ENCODE data around the gene SAMD11. TPM values are rescaled to one million over a fixed set of nuclear protein-coding genes. Genes with fewer than 3 reads are reported as not detected.

Gene SAMD11
- total and polyA plus RNA-seq, 8 donors, result 7.1 to 61.5 (median 28.0) TPM

- H3K4me3 ChIP-seq, result no peak overlapping the region
- ATAC-seq (no peak), DNase-seq (peak in 1 of 4 donors; percentile 69)
- peaks cover 22 to 100% of the 10 kb centered on the region in 2 donors for H3K27me3 ChIP-seq
- peaks cover 19 to 22% of the 10 kb centered on the region in 2 donors for H3K4me1 ChIP-seq
- H3K9me3 ChIP-seq, result no peaks in the 10 kb centered on the region
- no peaks in the 10 kb centered on the region for H3K36me3 ChIP-seq
- no peak overlapping the region for H3K27ac ChIP-seq
- no peak for TF ChIP-seq CTCF (IDR thresholded peaks at IDR 0.05)
- intact Hi-C loops (cut with DNase I), result no loop called here
Observed at GRCh38 chr1:918353-918752, 5.4 kb upstream of the SAMD11 start.

GRCh38 chr1:918843-919242, 4.9 kb upstream of the SAMD11 start:
- H3K9me3 ChIP-seq, result no peaks in the 10 kb centered on the region
- no peaks in the 10 kb centered on the region for H3K36me3 ChIP-seq
- no peak overlapping the region for H3K27ac ChIP-seq

GRCh38 chr1:919271-919872, 4.4 kb upstream of the SAMD11 start:
- intact Hi-C loops (cut with DNase I), result no loop called here
- H3K36me3 ChIP-seq, result no peaks in the 10 kb centered on the region
- H3K4me1 ChIP-seq, result peaks cover 22 to 32% of the 10 kb centered on the region in 2 donors
- no peak overlapping the region for H3K4me3 ChIP-seq
- TF ChIP-seq CTCF (IDR thresholded peaks at IDR 0.05), result no peak
- H3K27ac ChIP-seq, result no peak overlapping the region
- DNase-seq, result peak in 1 of 4 donors; percentile 72
- no peaks in the 10 kb centered on the region for H3K9me3 ChIP-seq
- ATAC-seq, result no peak
- peaks cover 24 to 100% of the 10 kb centered on the region in 2 donors for H3K27me3 ChIP-seq

More at GRCh38 chr1:918843-919242, 4.9 kb upstream of the SAMD11 start:
- no peak for TF ChIP-seq CTCF (IDR thresholded peaks at IDR 0.05)
- Histone ChIP-seq H3K4me3 (no peak overlapping the region), H3K27me3 (peaks cover 24 to 100% of the 10 kb centered on the region in 2 donors), H3K4me1 (peaks cover 22 to 27% of the 10 kb centered on the region in 2 donors)
- peak in 1 of 4 donors; percentile 23 for DNase-seq
- intact Hi-C loops (cut with DNase I), result no loop called here
- no peak for ATAC-seq

GRCh38 chr1:920010-920409, 3.7 kb upstream of the SAMD11 start:
- no peak overlapping the region for H3K27ac ChIP-seq
- H3K9me3 ChIP-seq, result no peaks in the 10 kb centered on the region
- H3K4me1 ChIP-seq, result peaks cover 22 to 38% of the 10 kb centered on the region in 2 donors
- no peaks in the 10 kb centered on the region for H3K36me3 ChIP-seq
- TF ChIP-seq CTCF (IDR thresholded peaks at IDR 0.05), result no peak
- DNase-seq, result no peak
- H3K27me3 ChIP-seq, result peaks cover 30 to 100% of the 10 kb centered on the region in 2 donors
- ATAC-seq, result no peak
- no peak overlapping the region for H3K4me3 ChIP-seq
- intact Hi-C loops (cut with DNase I), result no loop called here

- Histone ChIP-seq H3K27me3 (peaks cover 32 to 100% of the 10 kb centered on the region in 2 donors), H3K4me1 (peaks cover 22 to 43% of the 10 kb centered on the region in 2 donors)
Observed at GRCh38 chr1:920521-920920, 3.2 kb upstream of the SAMD11 start.

More at GRCh38 chr1:920521-920920, 3.2 kb upstream of the SAMD11 start:
- intact Hi-C loops (cut with DNase I), result no loop called here
- Histone ChIP-seq H3K9me3 (no peaks in the 10 kb centered on the region), H3K36me3 (no peaks in the 10 kb centered on the region), H3K27ac (no peak overlapping the region), H3K4me3 (no peak overlapping the region)
- TF ChIP-seq CTCF (IDR thresholded peaks at IDR 0.05), result no peak
- no peak for DNase-seq
- ATAC-seq, result peak; percentile 6

Measured in left lung (tissue), 10 donors.